A549 treated with RU486 at 1 μM for 4 hours (cell line): ENCODE measurements around the gene DDX59. TPM values are rescaled to one million over a fixed set of nuclear protein-coding genes. Genes with fewer than 3 reads are reported as not detected.

Experiments used
- total RNA-seq: library from RNA; stranded (reverse); fragments of 200-300 nt; extraction: Qiagen RNA extraction; gene quantifications from 5 replicates; pipeline ENCODE4 v1.2.3, GENCODE V29; 2022; ENCODE audit warnings: low read depth

The DDX59 gene
- 12.0 to 18.3 TPM (median 13.8 TPM) in 5 replicates for total RNA-seq

GRCh38 chr1:200669314-200670241, at the start of gene DDX59:
Gene DDX59, minus strand, starts transcription at chr1:200669907. Its CDS starts 3,167 bp downstream, at chr1:200666740.

GRCh38 chr1:200620273-200621131, 49.2 kb downstream of the DDX59 start, which contains the start of gene KIF14:
Gene KIF14, minus strand, starts transcription at chr1:200620751. Its CDS starts 2,028 bp downstream, at chr1:200618723.

Other genes with a start within 250 kb of the DDX59 start
- 4.1 to 12.1 TPM (median 11.8 TPM) in 5 replicates for gene KIF14, start 49.2 kb downstream of the DDX59 start, total RNA-seq
- 14.6 to 26.9 TPM (median 21.3 TPM) in 5 replicates for gene CAMSAP2, start 69.0 kb upstream of the DDX59 start, total RNA-seq
- not detected in 5 replicates for gene GPR25, start 203.1 kb upstream of the DDX59 start, total RNA-seq
- 29.7 to 46.4 TPM (median 37.9 TPM) in 5 replicates for gene INAVA, start 225.0 kb upstream of the DDX59 start, total RNA-seq